ENCODE results near the gene PRDM11. TPM values are rescaled to one million over a fixed set of nuclear protein-coding genes. Genes with fewer than 3 reads are reported as not detected.

PRDM11 gene
- total RNA-seq, 1 donor from 2014 or later = 36.5 TPM

GRCh38 chr11:45102810-45103621, 43.4 kb upstream of the PRDM11 start:
- H3K4me3 ChIP-seq = no peak overlapping the region
- peak; percentile 96 to 99 (median 96) for TF ChIP-seq CTCF (IDR thresholded peaks at IDR 0.05)
- peaks cover 5% of the 10 kb centered on the region for H3K27me3 ChIP-seq

GRCh38 chr11:45104006-45104789, 42.2 kb upstream of the PRDM11 start:
- Histone ChIP-seq H3K36me3 (no peaks in the 10 kb centered on the region), H3K27me3 (peaks cover 5% of the 10 kb centered on the region), H3K27ac (no peak overlapping the region), H3K4me3 (no peak overlapping the region), H3K9me3 (no peaks in the 10 kb centered on the region), H3K4me1 (peaks cover 3% of the 10 kb centered on the region in 2 donors)
- intact Hi-C loops (cut with DNase I) = no loop called here
- no peak for TF ChIP-seq CTCF (IDR thresholded peaks at IDR 0.05)
- peak in 1 of 2 donors; percentile 57 for DNase-seq (ENCODE audit: low spot score in 2 of 2)

More at GRCh38 chr11:45102810-45103621, 43.4 kb upstream of the PRDM11 start:
- Histone ChIP-seq H3K4me1 (peaks cover 3% of the 10 kb centered on the region in 2 donors), H3K27ac (no peak overlapping the region), H3K36me3 (no peaks in the 10 kb centered on the region), H3K9me3 (no peaks in the 10 kb centered on the region)
- DNase-seq (ENCODE audit: low spot score in 2 of 2) = peak in 1 of 2 donors; percentile 75
- intact Hi-C loops (cut with DNase I) = loop anchor here (1.0 kb wide), 2 partner anchors 167 to 176 kb away; no protein-coding TSS in a partner anchor

- TF ChIP-seq CTCF (IDR thresholded peaks at IDR 0.05) = no peak
- H3K27me3 ChIP-seq = peaks cover 5% of the 10 kb centered on the region
- H3K27ac ChIP-seq = no peak overlapping the region
- peaks cover 3% of the 10 kb centered on the region in 2 donors for H3K4me1 ChIP-seq
- DNase-seq (ENCODE audit: low spot score in 2 of 2) = peak in 1 of 2 donors; percentile 41
- no peak overlapping the region for H3K4me3 ChIP-seq
- intact Hi-C loops (cut with DNase I) = loop anchor here (5.0 kb wide), 1 partner anchor 482 kb away; no protein-coding TSS in a partner anchor
- H3K36me3 ChIP-seq = no peaks in the 10 kb centered on the region
- H3K9me3 ChIP-seq = no peaks in the 10 kb centered on the region
Measured at GRCh38 chr11:45104790-45105084, 41.7 kb upstream of the PRDM11 start.

GRCh38 chr11:45105233-45105983, 41.0 kb upstream of the PRDM11 start:
- Histone ChIP-seq H3K27me3 (peaks cover 5% of the 10 kb centered on the region), H3K9me3 (no peaks in the 10 kb centered on the region), H3K4me3 (no peak overlapping the region), H3K36me3 (no peaks in the 10 kb centered on the region), H3K27ac (no peak overlapping the region), H3K4me1 (peaks cover 3% of the 10 kb centered on the region in 2 donors)
- DNase-seq (ENCODE audit: low spot score in 2 of 2) = peak in 1 of 2 donors; percentile 86
- intact Hi-C loops (cut with DNase I) = loop anchor here (5.0 kb wide), 1 partner anchor 483 kb away; no protein-coding TSS in a partner anchor
- TF ChIP-seq CTCF (IDR thresholded peaks at IDR 0.05) = peak; percentile 80 to 91 (median 86)

- Histone ChIP-seq H3K4me3 (no peak overlapping the region), H3K27ac (no peak overlapping the region), H3K36me3 (no peaks in the 10 kb centered on the region), H3K4me1 (peaks cover 3% of the 10 kb centered on the region in 2 donors), H3K9me3 (no peaks in the 10 kb centered on the region), H3K27me3 (peaks cover 5% of the 10 kb centered on the region)
- intact Hi-C loops (cut with DNase I) = loop anchor here (5.0 kb wide), 1 partner anchor 484 kb away; no protein-coding TSS in a partner anchor
- TF ChIP-seq CTCF (IDR thresholded peaks at IDR 0.05) = no peak
- peak in 1 of 2 donors; percentile 63 for DNase-seq (ENCODE audit: low spot score in 2 of 2)
Measured at GRCh38 chr11:45105984-45106375, 40.5 kb upstream of the PRDM11 start.
